Neural progenitor cell (in vitro differentiated cells): ENCODE measurements around the gene TRAF4.

Source experiments
- EZH2 ChIP-seq: fragments of 200-600 bp; sonication (generic); IDR thresholded peaks from 2 replicates; pipeline ENCODE4 v1.6.1; 2017; ENCODE audit warnings: antibody characterized with exemption, mild to moderate bottlenecking, moderate library complexity
- EZH2phosphoT487 ChIP-seq: fragments of 200-600 bp; sonication (generic); IDR thresholded peaks from 2 replicates; pipeline ENCODE4 v1.6.1; 2017; ENCODE audit warnings: antibody characterized with exemption
- TF ChIP-seq, protein P1 (sequence below): fragments of 200-600 bp; sonication (generic); IDR thresholded peaks from 2 replicates; pipeline ENCODE4 v1.5.1; 2017; ENCODE audit warnings: antibody characterized with exemption, mild to moderate bottlenecking

DNA sequence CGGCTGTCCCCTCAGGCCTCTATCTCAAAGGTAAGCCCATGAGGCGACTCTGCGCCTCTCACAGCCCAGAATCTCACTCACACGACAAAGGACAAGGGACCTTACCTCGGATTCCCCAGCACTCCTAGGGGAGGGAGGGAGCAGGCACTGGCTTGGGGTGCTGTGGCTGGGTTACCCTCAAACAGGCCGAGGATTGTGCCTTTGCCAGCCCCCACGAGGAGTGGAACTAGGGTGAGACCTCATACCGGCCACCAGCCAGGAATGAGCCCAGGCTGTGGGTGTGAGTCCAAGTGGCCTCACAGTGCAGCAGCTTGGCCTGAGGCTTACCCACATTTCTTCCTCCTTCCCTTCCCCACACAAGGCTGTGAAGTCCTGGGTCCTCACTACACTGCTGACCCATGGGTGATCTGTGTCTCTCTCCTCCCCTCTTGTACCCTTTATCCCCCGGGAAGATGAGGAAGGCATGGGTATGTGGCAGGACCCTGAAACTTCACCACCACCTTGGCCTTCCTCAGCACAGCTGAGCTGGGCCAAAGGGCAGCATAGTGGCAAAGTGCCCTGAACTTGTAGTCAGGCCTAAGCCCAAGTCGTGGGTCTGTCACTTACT, 38.0 kb upstream of the TRAF4 start:
- TF ChIP-seq, protein P1, sequence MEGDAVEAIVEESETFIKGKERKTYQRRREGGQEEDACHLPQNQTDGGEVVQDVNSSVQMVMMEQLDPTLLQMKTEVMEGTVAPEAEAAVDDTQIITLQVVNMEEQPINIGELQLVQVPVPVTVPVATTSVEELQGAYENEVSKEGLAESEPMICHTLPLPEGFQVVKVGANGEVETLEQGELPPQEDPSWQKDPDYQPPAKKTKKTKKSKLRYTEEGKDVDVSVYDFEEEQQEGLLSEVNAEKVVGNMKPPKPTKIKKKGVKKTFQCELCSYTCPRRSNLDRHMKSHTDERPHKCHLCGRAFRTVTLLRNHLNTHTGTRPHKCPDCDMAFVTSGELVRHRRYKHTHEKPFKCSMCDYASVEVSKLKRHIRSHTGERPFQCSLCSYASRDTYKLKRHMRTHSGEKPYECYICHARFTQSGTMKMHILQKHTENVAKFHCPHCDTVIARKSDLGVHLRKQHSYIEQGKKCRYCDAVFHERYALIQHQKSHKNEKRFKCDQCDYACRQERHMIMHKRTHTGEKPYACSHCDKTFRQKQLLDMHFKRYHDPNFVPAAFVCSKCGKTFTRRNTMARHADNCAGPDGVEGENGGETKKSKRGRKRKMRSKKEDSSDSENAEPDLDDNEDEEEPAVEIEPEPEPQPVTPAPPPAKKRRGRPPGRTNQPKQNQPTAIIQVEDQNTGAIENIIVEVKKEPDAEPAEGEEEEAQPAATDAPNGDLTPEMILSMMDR = no peak
- no peak for TF ChIP-seq EZH2
- no peak for TF ChIP-seq EZH2phosphoT487
